PC-9 (cell line): ENCODE measurements around the gene SAMD11.

Experiments
- CTCF ChIP-seq: fragments of 200-600 bp; sonication (generic); conservative IDR thresholded peaks from 2 replicates; pipeline ENCODE4 v1.6.1; 2017; ENCODE audit warnings: mixed run types, antibody characterized with exemption, mild to moderate bottlenecking, moderate library complexity
- EZH2 ChIP-seq: fragments of 200-600 bp; sonication (generic); IDR thresholded peaks from 2 replicates; pipeline ENCODE4 v1.8.0; 2017; ENCODE audit warnings: antibody characterized with exemption, low read depth

- peak; percentile 63; the same call in 1 of the 2 replicates for TF ChIP-seq CTCF
- TF ChIP-seq EZH2, result no peak
These were observed 14.5 kb downstream of the SAMD11 start for GRCh38 chr1:938088-938683.
